ENCODE data around the gene FAR2. TPM values are rescaled to one million over a fixed set of nuclear protein-coding genes. Genes with fewer than 3 reads are reported as not detected.

The FAR2 gene
- total and polyA plus RNA-seq, 2 of the 13 experiments (the other 11 are each of a cell fraction or from before 2014, with no cell fraction given) = not detected

DNA sequence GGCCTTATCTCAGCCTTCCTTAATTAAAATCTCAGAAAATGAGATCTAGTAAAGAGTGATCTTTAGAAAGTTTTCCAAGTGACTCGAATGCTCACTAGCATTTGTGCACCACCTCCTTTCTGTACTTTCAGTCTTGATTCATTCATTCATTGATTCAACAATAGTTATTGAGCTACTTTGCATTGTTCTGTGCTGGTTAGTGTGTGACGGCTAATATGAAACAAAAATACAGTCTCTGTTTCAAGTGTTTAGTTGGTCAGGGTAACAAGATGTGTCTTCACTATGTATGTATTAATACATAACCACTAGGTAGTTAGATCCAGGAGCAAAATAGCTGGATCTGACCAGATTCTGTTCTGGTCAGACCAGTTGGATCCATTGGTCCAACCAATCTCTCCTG is 100.9 kb downstream of the FAR2 start:
- in situ Hi-C loops (cut with HindIII; ENCODE audit: extremely low pct_ligation_motif_present, low pct_unique_long_range_greater_than_20kb) (no loop called here), intact Hi-C loops (cut with micrococcal nuclease; ENCODE audit: unreplicated experiment) (no loop called here)
- Histone ChIP-seq H3K9ac (ENCODE audit: insufficient read depth, low read depth, low read length) (no peak overlapping the region), H3K4me2 (ENCODE audit: low read depth, low read length) (no peak overlapping the region), H3K9me3 (ENCODE audit: low read length) (no peaks in the 10 kb centered on the region), H3K4me1 (ENCODE audit: insufficient read depth, low read length) (no peaks in the 10 kb centered on the region), H3K4me3 (replicated peaks in 1 of 3; ENCODE audit: insufficient read depth in 1 of 3, low read depth in 2 of 3, low read length in 3 of 3) (no peak overlapping the region), H3K36me3 (replicated peaks in 1 of 2; ENCODE audit: control insufficient read depth in 1 of 2, insufficient read depth in 2 of 2, low read length in 2 of 2) (no peaks in the 10 kb centered on the region), H3K27ac (ENCODE audit: extremely low read length, insufficient read depth, low read length) (no peak overlapping the region), H2AFZ (ENCODE audit: low read length) (no peak overlapping the region), H3K79me2 (ENCODE audit: insufficient read depth, low read length) (no peaks in the 10 kb centered on the region), H4K20me1 (ENCODE audit: insufficient read depth, low read length) (no peaks in the 10 kb centered on the region), H3K27me3 (ENCODE audit: control insufficient read depth in 1 of 2, insufficient read depth in 2 of 2, low read length in 2 of 2) (no peaks in the 10 kb centered on the region)
- FAIRE-seq (no peak), ATAC-seq (no peak), DNase-seq (ENCODE audit: low spot score) (no peak)
- WGBS (ENCODE audit: low lambda C conversion rate) = 27% methylated on average over 2 of the region's 2 CpGs
- ChIA-PET CTCF (ENCODE audit: low intra/inter-chr PET ratio, low total read pairs) (no interaction called here), POLR2A (no interaction called here)
- TF ChIP-seq SNAI1 (CRISPR knock-in tag; IDR thresholded peaks at IDR 0.05; ENCODE audit: borderline replicate concordance) (no peak), ZNF350 (CRISPR knock-in tag; IDR thresholded peaks at IDR 0.05; ENCODE audit: borderline replicate concordance, low read depth) (no peak), TEAD3 (CRISPR knock-in tag; optimal IDR thresholded peaks at IDR 0.05; ENCODE audit: borderline replicate concordance) (no peak), KMT2B (CRISPR knock-in tag; IDR thresholded peaks at IDR 0.05) (no peak), ZNF451 (CRISPR knock-in tag; IDR thresholded peaks at IDR 0.05) (no peak), ZNF547 (CRISPR knock-in tag; IDR thresholded peaks at IDR 0.05) (no peak), FOXK2 (IDR thresholded peaks at IDR 0.05) (no peak), ZNF746 (CRISPR knock-in tag; IDR thresholded peaks at IDR 0.05) (no peak), JUN (CRISPR knock-in tag; IDR thresholded peaks at IDR 0.05) (no peak), GABPB1 (CRISPR knock-in tag; IDR thresholded peaks at IDR 0.05) (no peak)
- TF ChIP-seq, protein P1, sequence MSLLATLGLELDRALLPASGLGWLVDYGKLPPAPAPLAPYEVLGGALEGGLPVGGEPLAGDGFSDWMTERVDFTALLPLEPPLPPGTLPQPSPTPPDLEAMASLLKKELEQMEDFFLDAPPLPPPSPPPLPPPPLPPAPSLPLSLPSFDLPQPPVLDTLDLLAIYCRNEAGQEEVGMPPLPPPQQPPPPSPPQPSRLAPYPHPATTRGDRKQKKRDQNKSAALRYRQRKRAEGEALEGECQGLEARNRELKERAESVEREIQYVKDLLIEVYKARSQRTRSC (CRISPR knock-in tag; IDR thresholded peaks at IDR 0.05; ENCODE audit: low read depth) = no peak
- TF ChIP-seq, protein P2, sequence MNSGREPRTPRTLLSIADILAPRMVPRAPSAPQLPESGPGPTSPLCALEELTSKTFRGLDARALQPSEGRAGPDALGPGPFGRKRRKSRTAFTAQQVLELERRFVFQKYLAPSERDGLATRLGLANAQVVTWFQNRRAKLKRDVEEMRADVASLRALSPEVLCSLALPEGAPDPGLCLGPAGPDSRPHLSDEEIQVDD (CRISPR knock-in tag; IDR thresholded peaks at IDR 0.05; ENCODE audit: borderline replicate concordance) = no peak
- TF ChIP-seq, protein P3, sequence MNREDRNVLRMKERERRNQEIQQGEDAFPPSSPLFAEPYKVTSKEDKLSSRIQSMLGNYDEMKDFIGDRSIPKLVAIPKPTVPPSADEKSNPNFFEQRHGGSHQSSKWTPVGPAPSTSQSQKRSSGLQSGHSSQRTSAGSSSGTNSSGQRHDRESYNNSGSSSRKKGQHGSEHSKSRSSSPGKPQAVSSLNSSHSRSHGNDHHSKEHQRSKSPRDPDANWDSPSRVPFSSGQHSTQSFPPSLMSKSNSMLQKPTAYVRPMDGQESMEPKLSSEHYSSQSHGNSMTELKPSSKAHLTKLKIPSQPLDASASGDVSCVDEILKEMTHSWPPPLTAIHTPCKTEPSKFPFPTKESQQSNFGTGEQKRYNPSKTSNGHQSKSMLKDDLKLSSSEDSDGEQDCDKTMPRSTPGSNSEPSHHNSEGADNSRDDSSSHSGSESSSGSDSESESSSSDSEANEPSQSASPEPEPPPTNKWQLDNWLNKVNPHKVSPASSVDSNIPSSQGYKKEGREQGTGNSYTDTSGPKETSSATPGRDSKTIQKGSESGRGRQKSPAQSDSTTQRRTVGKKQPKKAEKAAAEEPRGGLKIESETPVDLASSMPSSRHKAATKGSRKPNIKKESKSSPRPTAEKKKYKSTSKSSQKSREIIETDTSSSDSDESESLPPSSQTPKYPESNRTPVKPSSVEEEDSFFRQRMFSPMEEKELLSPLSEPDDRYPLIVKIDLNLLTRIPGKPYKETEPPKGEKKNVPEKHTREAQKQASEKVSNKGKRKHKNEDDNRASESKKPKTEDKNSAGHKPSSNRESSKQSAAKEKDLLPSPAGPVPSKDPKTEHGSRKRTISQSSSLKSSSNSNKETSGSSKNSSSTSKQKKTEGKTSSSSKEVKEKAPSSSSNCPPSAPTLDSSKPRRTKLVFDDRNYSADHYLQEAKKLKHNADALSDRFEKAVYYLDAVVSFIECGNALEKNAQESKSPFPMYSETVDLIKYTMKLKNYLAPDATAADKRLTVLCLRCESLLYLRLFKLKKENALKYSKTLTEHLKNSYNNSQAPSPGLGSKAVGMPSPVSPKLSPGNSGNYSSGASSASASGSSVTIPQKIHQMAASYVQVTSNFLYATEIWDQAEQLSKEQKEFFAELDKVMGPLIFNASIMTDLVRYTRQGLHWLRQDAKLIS (CRISPR knock-in tag; IDR thresholded peaks at IDR 0.05) = no peak
- TF ChIP-seq, protein P4, sequence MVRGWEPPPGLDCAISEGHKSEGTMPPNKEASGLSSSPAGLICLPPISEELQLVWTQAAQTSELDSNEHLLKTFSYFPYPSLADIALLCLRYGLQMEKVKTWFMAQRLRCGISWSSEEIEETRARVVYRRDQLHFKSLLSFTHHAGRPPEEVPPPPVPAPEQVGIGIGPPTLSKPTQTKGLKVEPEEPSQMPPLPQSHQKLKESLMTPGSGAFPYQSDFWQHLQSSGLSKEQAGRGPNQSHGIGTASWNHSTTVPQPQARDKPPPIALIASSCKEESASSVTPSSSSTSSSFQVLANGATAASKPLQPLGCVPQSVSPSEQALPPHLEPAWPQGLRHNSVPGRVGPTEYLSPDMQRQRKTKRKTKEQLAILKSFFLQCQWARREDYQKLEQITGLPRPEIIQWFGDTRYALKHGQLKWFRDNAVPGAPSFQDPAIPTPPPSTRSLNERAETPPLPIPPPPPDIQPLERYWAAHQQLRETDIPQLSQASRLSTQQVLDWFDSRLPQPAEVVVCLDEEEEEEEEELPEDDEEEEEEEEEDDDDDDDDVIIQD (CRISPR knock-in tag; IDR thresholded peaks at IDR 0.05; ENCODE audit: low read depth) = no peak
- TF ChIP-seq, protein P5, sequence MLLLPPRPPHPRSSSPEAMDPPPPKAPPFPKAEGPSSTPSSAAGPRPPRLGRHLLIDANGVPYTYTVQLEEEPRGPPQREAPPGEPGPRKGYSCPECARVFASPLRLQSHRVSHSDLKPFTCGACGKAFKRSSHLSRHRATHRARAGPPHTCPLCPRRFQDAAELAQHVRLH (CRISPR knock-in tag; IDR thresholded peaks at IDR 0.05; ENCODE audit: borderline replicate concordance, low read depth) = no peak
- TF ChIP-seq, protein P6, sequence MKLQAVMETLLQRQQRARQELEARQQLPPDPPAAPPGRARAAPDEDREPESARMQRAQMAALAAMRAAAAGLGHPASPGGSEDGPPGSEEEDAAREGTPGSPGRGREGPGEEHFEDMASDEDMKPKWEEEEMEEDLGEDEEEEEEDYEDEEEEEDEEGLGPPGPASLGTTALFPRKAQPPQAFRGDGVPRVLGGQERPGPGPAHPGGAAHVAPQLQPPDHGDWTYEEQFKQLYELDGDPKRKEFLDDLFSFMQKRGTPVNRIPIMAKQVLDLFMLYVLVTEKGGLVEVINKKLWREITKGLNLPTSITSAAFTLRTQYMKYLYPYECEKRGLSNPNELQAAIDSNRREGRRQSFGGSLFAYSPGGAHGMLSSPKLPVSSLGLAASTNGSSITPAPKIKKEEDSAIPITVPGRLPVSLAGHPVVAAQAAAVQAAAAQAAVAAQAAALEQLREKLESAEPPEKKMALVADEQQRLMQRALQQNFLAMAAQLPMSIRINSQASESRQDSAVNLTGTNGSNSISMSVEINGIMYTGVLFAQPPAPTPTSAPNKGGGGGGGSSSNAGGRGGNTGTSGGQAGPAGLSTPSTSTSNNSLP (IDR thresholded peaks at IDR 0.05; ENCODE audit: low read depth, low read length) = no peak
- no TSS peak for BruUV-seq (replicated peaks)
